Measurements from ENCODE around the gene POMZP3. TPM values are rescaled to one million over a fixed set of nuclear protein-coding genes. Genes with fewer than 3 reads are reported as not detected.
"Not testable (repeated sequence)": the region's sequence is repeated elsewhere in the genome, so short reads cannot be mapped to it uniquely, and the experiment has no call there.

Gene POMZP3
- total and polyA plus RNA-seq, 7 experiments from 2014 or later, result 2.2 to 26.0 (median 22.5) TPM

GRCh38 chr7:76561342-76561741, 65.7 kb downstream of the POMZP3 start:
- H3K27me3 Mint-ChIP-seq; H3K4me3 Mint-ChIP-seq; DNase-seq; H3K9me3 Mint-ChIP-seq; H3K4me1 ChIP-seq (ENCODE audit: control insufficient read depth in 2 of 2, insufficient read depth in 2 of 2, low read length in 2 of 2); CTCF ChIA-PET; POLR2A ChIA-PET; intact Hi-C loops (cut with micrococcal nuclease); ATAC-seq; H3K27me3 ChIP-seq (ENCODE audit: control insufficient read depth in 2 of 2, insufficient read depth in 2 of 2, low read length in 2 of 2); H3K4me3 ChIP-seq (ENCODE audit: low read length); H3K27ac ChIP-seq (ENCODE audit: low read depth, low read length); H3K27ac Mint-ChIP-seq; H3K36me3 ChIP-seq (ENCODE audit: control insufficient read depth in 2 of 3, insufficient read depth in 3 of 3, low read length in 3 of 3); H3K9me3 ChIP-seq (ENCODE audit: control insufficient read depth in 2 of 3, low read length in 3 of 3): not testable (repeated sequence)
- peaks cover 17 to 46% (median 43%) of the 10 kb centered on the region in 7 donors for H3K4me1 Mint-ChIP-seq
- peaks cover 4 to 35% (median 20%) of the 10 kb centered on the region in 5 donors for H3K36me3 Mint-ChIP-seq

DNA sequence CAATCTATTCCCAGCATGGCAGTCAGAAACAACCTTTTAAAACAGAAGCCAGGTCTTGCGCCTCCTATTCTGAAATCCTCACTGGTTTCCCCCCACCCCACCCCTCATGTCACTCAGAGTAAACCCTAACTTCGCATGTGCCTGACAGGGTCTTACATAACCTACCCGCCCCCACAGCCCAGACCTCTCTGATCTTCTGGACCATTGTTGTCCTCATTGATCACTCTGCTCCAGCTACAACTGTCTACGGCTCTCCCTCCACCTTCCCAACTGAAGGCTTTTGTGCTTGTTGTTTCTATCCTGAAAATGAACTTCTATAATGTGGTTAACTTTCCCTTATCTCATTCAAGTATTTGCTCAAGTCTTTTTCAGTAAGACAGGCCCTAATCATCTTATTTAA, 66.9 kb downstream of the POMZP3 start:
- H3K9me3 ChIP-seq (ENCODE audit: control insufficient read depth in 2 of 3, low read length in 3 of 3); H3K27me3 ChIP-seq (ENCODE audit: control insufficient read depth in 2 of 2, insufficient read depth in 2 of 2, low read length in 2 of 2); ATAC-seq; H3K27ac Mint-ChIP-seq; CTCF ChIA-PET; H3K4me3 Mint-ChIP-seq; H3K4me1 ChIP-seq (ENCODE audit: control insufficient read depth in 2 of 2, insufficient read depth in 2 of 2, low read length in 2 of 2); H3K27me3 Mint-ChIP-seq; H3K27ac ChIP-seq (ENCODE audit: low read depth, low read length); intact Hi-C loops (cut with micrococcal nuclease); POLR2A ChIA-PET; H3K36me3 ChIP-seq (ENCODE audit: control insufficient read depth in 2 of 3, insufficient read depth in 3 of 3, low read length in 3 of 3); H3K4me3 ChIP-seq (ENCODE audit: low read length); H3K9me3 Mint-ChIP-seq; DNase-seq: not testable (repeated sequence)
- Mint-ChIP-seq H3K36me3 (peaks cover 0 to 31% (median 16%) of the 10 kb centered on the region in 5 donors), H3K4me1 (peaks cover 16 to 48% (median 44%) of the 10 kb centered on the region in 7 donors)

Other genes starting within 250 kb of the POMZP3 start
- under 1 TPM in 1 of 5 experiments, not detected in 4; 0.24 TPM for gene SSC4D, start 217.6 kb downstream of the POMZP3 start, total RNA-seq
- gene SSC4D, start 217.6 kb downstream of the POMZP3 start, polyA plus RNA-seq, result under 1 TPM in 1 of 2 donors, not detected in 1; 0.35 TPM
- 10 to 100 TPM in 1 of 5 experiments, 1 to 10 TPM in 4; 2.6 to 16.7 (median 5.3) TPM for gene ZP3, start 202.3 kb downstream of the POMZP3 start, total RNA-seq
- gene ZP3, start 202.3 kb downstream of the POMZP3 start, polyA plus RNA-seq, result 10 to 100 TPM in 1 of 2 donors, 1 to 10 TPM in 1; 9.9 to 10.7 TPM
- gene DTX2, start 165.6 kb downstream of the POMZP3 start, total RNA-seq, result 10 to 100 TPM; 31.0 to 44.8 (median 41.2) TPM
- gene DTX2, start 165.6 kb downstream of the POMZP3 start, polyA plus RNA-seq, result 10 to 100 TPM; 12.0 to 18.8 TPM
- 1 to 10 TPM; 2.6 to 7.3 (median 5.2) TPM for gene UPK3B, start 116.7 kb downstream of the POMZP3 start, total RNA-seq
- gene UPK3B, start 116.7 kb downstream of the POMZP3 start, polyA plus RNA-seq, result not detected
- gene SPDYE16, start 84.0 kb downstream of the POMZP3 start, total RNA-seq, result under 1 TPM; 0.10 to 0.88 (median 0.49) TPM
- under 1 TPM; 0.25 to 0.26 TPM for gene SPDYE16, start 84.0 kb downstream of the POMZP3 start, polyA plus RNA-seq

Data from naive thymus-derived CD4-positive, alpha-beta T cell (primary cell).